HCT116 (cell line): ENCODE data around the gene CARD9. TPM values are rescaled to one million over a fixed set of nuclear protein-coding genes. Genes with fewer than 3 reads are reported as not detected.

Source experiments
- ATAC-seq: fragments of 200-7000 bp; cut with Tn5 transposase; 2 replicates; pipeline ENCODE4 v1.9.1; 2020; ENCODE audit warnings: mild to moderate bottlenecking, moderate library complexity
- BruUV-seq: library from RNA; stranded (reverse); fragments of 400-500 nt; replicated peaks from 2 replicates; lab custom pipeline; 2021; lab: Mats Ljungman, UMichigan
- CTCF ChIA-PET: fragments of 300-600 bp; sonication (Branson Sonifier 250); formaldehyde crosslinking; loops from one replicate; lab custom pipeline; 2021; ENCODE audit warnings: antibody characterized with exemption; lab: Charles Lee
- POLR2A ChIA-PET: fragments of 300-600, 350-600 bp; sonication (Branson Sonifier 250); formaldehyde crosslinking; loops from one replicate; lab custom pipeline; 2021; ENCODE audit warnings: antibody characterized with exemption; lab: Charles Lee
- RAD21 ChIA-PET, 2 experiments: fragments of 300-600 bp; sonication (Branson Sonifier 250); formaldehyde crosslinking; loops; one replicate each; lab custom pipeline; 2023; ENCODE audit warnings: low total read pairs in 2 of 2; ENCODE audit not compliant: uncharacterized antibody in 2 of 2, unreplicated experiment in 2 of 2, low non-redundant PET in 1 of 2; lab: Charles Lee
- DNase-seq: peaks from one replicate; pipeline ENCODE4 v3.0.0-alpha.2; 2010; ENCODE audit warnings: low read depth, low spot score
- H2AFZ ChIP-seq: fragments of 200-600 bp; shearing (Covaris generic), sonication (generic); 2 replicates; pipeline ENCODE4 v1.6.1; 2017; ENCODE audit warnings: low read depth, mixed run types, mixed read lengths, antibody characterized with exemption, low read length; ENCODE audit not compliant: poor library complexity, severe bottlenecking
- H3K27ac ChIP-seq: 2 replicates; pipeline ENCODE4 v1.5.1; 2012; ENCODE audit warnings: low read depth, low read length
- H3K27me3 ChIP-seq: fragments of 200-600 bp; sonication (generic); 2 replicates; pipeline ENCODE4 v1.6.1; 2016; ENCODE audit warnings: mixed run types, low read length, mixed read lengths; ENCODE audit not compliant: insufficient read depth
- H3K36me3 ChIP-seq, 2 experiments: fragments of 200-500 bp in 1 of 2; fragments of 200-600 bp in 1 of 2; sonication (Bioruptor generic) in 1 of 2; sonication (generic) in 1 of 2; 2 replicates each; pipeline versions ENCODE4 v1.5.1 to v1.6.1; 2014 to 2016; ENCODE audit warnings: low read length in 2 of 2, inconsistent platforms in 1 of 2, mixed read lengths in 1 of 2, mixed run types in 1 of 2; ENCODE audit not compliant: insufficient read depth in 2 of 2, control insufficient read depth in 1 of 2
- H3K4me1 ChIP-seq, 2 experiments: fragments of 200-600 bp in 1 of 2; sonication (generic) in 1 of 2; 2 replicates each; pipeline versions ENCODE4 v1.5.1 to v1.6.1; 2012 to 2017; ENCODE audit warnings: low read length in 2 of 2, inconsistent platforms in 1 of 2, mild to moderate bottlenecking in 1 of 2, mixed read lengths in 1 of 2, mixed run types in 1 of 2, moderate library complexity in 1 of 2; ENCODE audit not compliant: insufficient read depth in 2 of 2, control insufficient read depth in 1 of 2
- H3K4me2 ChIP-seq: fragments of 200-600 bp; sonication (generic); 2 replicates; pipeline ENCODE4 v1.6.1; 2017; ENCODE audit warnings: mixed run types, low read length, mixed read lengths
- H3K4me3 ChIP-seq, 2 experiments: fragments of 200-600 bp in 1 of 2; sonication (generic) in 1 of 2; replicated peaks in 1 of 2; 2 replicates each; pipeline ENCODE4 v1.5.1; 2011 to 2016; ENCODE audit warnings: low read length in 2 of 2, control low read depth in 1 of 2, low read depth in 1 of 2, mild to moderate bottlenecking in 1 of 2, mixed read lengths in 1 of 2, mixed run types in 1 of 2
- H3K79me2 ChIP-seq: fragments of 200-600 bp; sonication (generic); 2 replicates; pipeline ENCODE4 v1.6.1; 2017; ENCODE audit warnings: mild to moderate bottlenecking, mixed run types, low read length, moderate library complexity, mixed read lengths; ENCODE audit not compliant: insufficient read depth
- H3K9ac ChIP-seq: fragments of 200-600 bp; sonication (generic); 2 replicates; pipeline ENCODE4 v1.6.1; 2016; ENCODE audit warnings: low read length, mixed read lengths
- H3K9me2 ChIP-seq: fragments of 200-600 bp; sonication (generic), shearing (Covaris generic); 2 replicates; pipeline ENCODE4 v1.6.1; 2017; ENCODE audit warnings: mixed run types, mild to moderate bottlenecking, moderate library complexity; ENCODE audit not compliant: insufficient read depth
- H3K9me3 ChIP-seq, 2 experiments: fragments of 200-500 bp in 1 of 2; fragments of 200-600 bp in 1 of 2; sonication (Bioruptor generic) in 1 of 2; sonication (generic) in 1 of 2; 2 replicates each; pipeline ENCODE4 v1.6.1; 2014 to 2017; ENCODE audit warnings: low read length in 2 of 2, mixed read lengths in 2 of 2, inconsistent platforms in 1 of 2, low read depth in 1 of 2, mild to moderate bottlenecking in 1 of 2, mixed run types in 1 of 2, moderate library complexity in 1 of 2; ENCODE audit not compliant: control insufficient read depth in 1 of 2, insufficient read depth in 1 of 2
- H4K20me1 ChIP-seq: fragments of 200-600 bp; sonication (generic), shearing (Covaris generic); 2 replicates; pipeline ENCODE4 v1.6.1; 2017; ENCODE audit warnings: mixed run types, mild to moderate bottlenecking, moderate library complexity; ENCODE audit not compliant: insufficient read depth
- ATF3 ChIP-seq: IDR thresholded peaks from 2 replicates; pipeline ENCODE4 v1.6.1; 2012
- CBX3 ChIP-seq: IDR thresholded peaks from 2 replicates; pipeline ENCODE4 v1.6.1; 2012; ENCODE audit warnings: low read depth
- CTCF ChIP-seq, 3 experiments: fragments of 200-600 bp in 1 of 3; sonication (generic) in 1 of 3; IDR thresholded peaks in 2 of 3; conservative IDR thresholded peaks in 1 of 3; 2 replicates each; pipeline ENCODE4 v1.5.1; 2012 to 2017; ENCODE audit warnings: low read depth in 2 of 3, low read length in 2 of 3, antibody characterized with exemption in 1 of 3, borderline replicate concordance in 1 of 3, control low read depth in 1 of 3, mild to moderate bottlenecking in 1 of 3, mixed read lengths in 1 of 3, mixed run types in 1 of 3, moderate library complexity in 1 of 3; ENCODE audit not compliant: insufficient read depth in 1 of 3
- ELF1 ChIP-seq: IDR thresholded peaks from 2 replicates; pipeline ENCODE4 v1.6.1; 2012; ENCODE audit warnings: low read depth, borderline replicate concordance
- EZH2 ChIP-seq: fragments of 200-600 bp; sonication (generic); IDR thresholded peaks from 2 replicates; pipeline ENCODE4 v1.6.1; 2017; ENCODE audit warnings: antibody characterized with exemption, mixed run types
- EZH2phosphoT487 ChIP-seq: fragments of 200-600 bp; IDR thresholded peaks from 2 replicates; pipeline ENCODE4 v1.6.1; 2018; ENCODE audit warnings: antibody characterized with exemption, borderline replicate concordance
- FOSL1 ChIP-seq: IDR thresholded peaks from 2 replicates; pipeline ENCODE4 v1.6.1; 2012; ENCODE audit warnings: low read depth
- MAX ChIP-seq: IDR thresholded peaks from 2 replicates; pipeline ENCODE4 v1.6.1; 2012
- POLR2A ChIP-seq: IDR thresholded peaks from 2 replicates; pipeline ENCODE4 v1.7.0; 2011; ENCODE audit warnings: borderline replicate concordance; ENCODE audit not compliant: insufficient read depth, insufficient read length; ENCODE audit errors: extremely low read depth
- RAD21 ChIP-seq: IDR thresholded peaks from 2 replicates; pipeline ENCODE4 v1.6.1; 2012; ENCODE audit warnings: low read depth, mild to moderate bottlenecking
- REST ChIP-seq: IDR thresholded peaks from 2 replicates; pipeline ENCODE4 v1.6.1; 2012; ENCODE audit warnings: low read depth
- SIN3A ChIP-seq: IDR thresholded peaks from 2 replicates; pipeline ENCODE4 v1.6.1; 2012; ENCODE audit warnings: low read depth
- SP1 ChIP-seq: IDR thresholded peaks from 2 replicates; pipeline ENCODE4 v1.6.1; 2012; ENCODE audit warnings: low read depth
- ZBTB33 ChIP-seq: IDR thresholded peaks from 2 replicates; pipeline ENCODE4 v1.6.1; 2011; ENCODE audit warnings: mild to moderate bottlenecking, low read length, moderate library complexity; ENCODE audit not compliant: insufficient replicate concordance; ENCODE audit errors: extremely low read depth
- intact Hi-C: fragments of 100-400 bp; cut with micrococcal nuclease; formaldehyde crosslinking; loops from 2 replicates; pipeline ENCODE4 v1.10.0; 2022
- total RNA-seq: library from RNA; stranded (reverse); gene quantifications from one replicate; pipeline ENCODE4 v1.2.1, GENCODE V29; 2021; ENCODE audit not compliant: unreplicated experiment

The CARD9 gene
- total RNA-seq, 1 experiment from 2014 or later: 1.2 TPM

GRCh38 chr9:136370687-136371532 lies 2.6 kb downstream of the CARD9 start (continued):
- TF ChIP-seq ZBTB33: no peak
- TF ChIP-seq ELF1: no peak
- TF ChIP-seq MAX: no peak
- no peak for TF ChIP-seq SP1
- no peak for TF ChIP-seq POLR2A
- TF ChIP-seq CTCF (IDR thresholded peaks at IDR 0.05 in 2 of 3, conservative IDR thresholded peaks at IDR 0.05 in 1 of 3; ENCODE audit: borderline replicate concordance in 1 of 3, insufficient read depth in 1 of 3, low read depth in 2 of 3, low read length in 2 of 3): no peak
- TF ChIP-seq FOSL1: no peak
- no peak for TF ChIP-seq EZH2

- CTCF ChIA-PET: no interaction called here
- RAD21 ChIA-PET: no interaction called here
- H3K4me1 ChIP-seq: peaks cover 0 to 9% of the 10 kb centered on the region in 2 experiments; a peak in 2 of 4 replicates
- no peaks in the 10 kb centered on the region for H3K9me2 ChIP-seq
- no peaks in the 10 kb centered on the region for H3K9me3 ChIP-seq
- H3K27ac ChIP-seq: no peak overlapping the region
- no peaks in the 10 kb centered on the region for H3K27me3 ChIP-seq
- H3K4me3 ChIP-seq: no peak overlapping the region
- no peaks in the 10 kb centered on the region for H4K20me1 ChIP-seq
- no peaks in the 10 kb centered on the region for H3K36me3 ChIP-seq
- POLR2A ChIA-PET: no interaction called here
- H3K9ac ChIP-seq: no peak overlapping the region
- ATAC-seq: no peak
- intact Hi-C loops: no loop called here
- no peaks in the 10 kb centered on the region for H3K79me2 ChIP-seq
- no TSS peak for BruUV-seq
- no peak overlapping the region for H3K4me2 ChIP-seq
- H2AFZ ChIP-seq: no peak overlapping the region
- no peak for DNase-seq
- TF ChIP-seq SP1 (no peak), CBX3 (no peak), ATF3 (no peak), RAD21 (no peak), POLR2A (no peak), SIN3A (no peak), REST (no peak), EZH2phosphoT487 (no peak), MAX (no peak)
Observed at GRCh38 chr9:136370037-136370436, 3.4 kb downstream of the CARD9 start.
